HG03039 (cell line): ENCODE results near the gene HSPA6.
"Not testable (repeated sequence)": the region's sequence is repeated elsewhere in the genome, so short reads cannot be mapped to it uniquely, and the experiment has no call there.

ENCODE experiments used
- ATAC-seq: cut with Tn5 transposase; IDR thresholded peaks from one replicate; pipeline ENCODE4 v1.9.1; 2021; ENCODE audit warnings: mild to moderate bottlenecking, moderate library complexity; ENCODE audit not compliant: unreplicated experiment

Gene HSPA6

DNA sequence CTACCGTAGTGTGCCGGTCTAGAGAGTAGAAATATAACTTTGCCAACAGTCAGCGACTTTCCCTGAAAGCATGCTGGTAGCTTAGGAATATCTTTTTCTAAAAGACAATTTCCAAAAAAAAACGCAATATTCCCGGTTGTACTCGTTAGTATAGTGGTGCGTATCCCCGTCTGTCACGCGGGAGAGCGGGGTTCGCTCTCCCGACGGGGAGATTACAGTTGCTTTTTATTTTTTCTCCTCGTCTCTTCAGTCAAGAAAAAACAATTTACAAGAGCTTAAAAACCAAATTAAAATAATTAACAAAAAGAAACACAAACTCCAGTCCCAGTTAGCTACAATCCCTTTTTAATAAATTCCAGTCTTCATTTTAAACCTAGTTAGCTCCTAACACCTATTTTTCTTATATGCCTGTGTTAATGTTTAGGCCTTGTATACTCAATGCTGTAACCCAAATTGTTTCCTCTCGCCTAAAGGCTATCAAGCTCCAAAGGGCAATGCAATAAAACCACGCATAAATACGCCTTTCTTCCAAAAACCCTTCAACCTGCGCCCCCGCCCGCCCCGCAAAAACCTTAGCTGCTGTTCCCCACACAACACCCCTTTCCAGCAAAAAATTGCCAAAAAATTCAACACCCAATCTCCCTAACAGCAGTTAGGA, 7.8 kb downstream of the HSPA6 start:
- no peak for ATAC-seq

GRCh38 chr1:161532644-161533567, 8.6 kb downstream of the HSPA6 start:
- not testable (repeated sequence) for ATAC-seq

DNA sequence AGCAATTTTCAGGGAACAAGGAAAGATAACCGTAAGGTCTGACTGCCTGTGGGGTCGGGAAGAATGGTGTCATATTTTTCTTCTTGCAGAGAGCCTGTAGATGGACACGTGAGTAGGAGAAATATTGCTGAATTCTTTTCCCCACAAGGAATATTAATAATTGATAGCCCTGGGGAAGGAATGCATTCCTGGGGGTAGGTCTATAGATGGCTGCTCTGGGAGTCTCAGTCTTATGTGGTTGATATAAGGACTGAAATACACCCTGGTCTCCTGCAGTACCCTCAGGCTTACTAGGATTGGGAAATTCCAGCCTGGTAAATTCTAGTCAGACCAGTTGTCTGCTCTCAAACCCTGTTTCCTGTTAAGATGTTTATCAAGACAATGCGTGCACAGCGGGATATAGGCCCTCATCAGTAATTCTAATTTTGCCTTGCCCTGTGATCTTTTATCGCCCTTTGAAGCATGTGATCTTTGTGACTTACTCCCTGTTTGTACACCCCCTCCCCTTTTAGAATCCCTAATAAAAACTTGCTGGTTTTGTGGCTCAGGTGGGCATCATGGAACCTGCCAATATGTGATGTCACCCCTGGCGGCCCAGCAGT, 12.8 kb downstream of the HSPA6 start:
- not testable (repeated sequence) for ATAC-seq

DNA sequence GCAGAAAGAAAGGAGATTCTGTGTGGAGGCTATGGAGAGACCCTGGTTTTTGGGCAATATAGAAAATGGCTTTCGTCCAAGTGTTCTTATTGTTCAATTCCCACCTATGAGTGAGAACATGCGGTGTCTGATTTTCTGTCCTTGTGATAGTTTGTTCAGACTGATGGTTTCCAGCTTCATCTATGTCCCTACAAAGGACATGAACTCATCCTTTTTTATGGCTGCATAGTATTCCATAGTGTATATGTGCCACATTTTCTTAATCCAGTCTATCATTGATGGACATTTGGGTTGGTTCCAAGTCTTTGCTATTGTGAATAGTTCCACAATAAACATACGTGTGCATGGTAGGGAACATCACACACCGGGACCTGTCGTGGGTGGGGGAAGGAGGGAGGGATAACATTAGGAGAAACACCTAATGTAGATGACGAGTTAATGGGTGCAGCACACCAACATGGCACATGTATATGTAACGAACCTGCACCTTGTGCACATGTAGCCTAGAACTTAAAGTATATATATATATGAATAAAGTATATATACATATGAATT, 14.7 kb downstream of the HSPA6 start:
- ATAC-seq: not testable (repeated sequence)

DNA sequence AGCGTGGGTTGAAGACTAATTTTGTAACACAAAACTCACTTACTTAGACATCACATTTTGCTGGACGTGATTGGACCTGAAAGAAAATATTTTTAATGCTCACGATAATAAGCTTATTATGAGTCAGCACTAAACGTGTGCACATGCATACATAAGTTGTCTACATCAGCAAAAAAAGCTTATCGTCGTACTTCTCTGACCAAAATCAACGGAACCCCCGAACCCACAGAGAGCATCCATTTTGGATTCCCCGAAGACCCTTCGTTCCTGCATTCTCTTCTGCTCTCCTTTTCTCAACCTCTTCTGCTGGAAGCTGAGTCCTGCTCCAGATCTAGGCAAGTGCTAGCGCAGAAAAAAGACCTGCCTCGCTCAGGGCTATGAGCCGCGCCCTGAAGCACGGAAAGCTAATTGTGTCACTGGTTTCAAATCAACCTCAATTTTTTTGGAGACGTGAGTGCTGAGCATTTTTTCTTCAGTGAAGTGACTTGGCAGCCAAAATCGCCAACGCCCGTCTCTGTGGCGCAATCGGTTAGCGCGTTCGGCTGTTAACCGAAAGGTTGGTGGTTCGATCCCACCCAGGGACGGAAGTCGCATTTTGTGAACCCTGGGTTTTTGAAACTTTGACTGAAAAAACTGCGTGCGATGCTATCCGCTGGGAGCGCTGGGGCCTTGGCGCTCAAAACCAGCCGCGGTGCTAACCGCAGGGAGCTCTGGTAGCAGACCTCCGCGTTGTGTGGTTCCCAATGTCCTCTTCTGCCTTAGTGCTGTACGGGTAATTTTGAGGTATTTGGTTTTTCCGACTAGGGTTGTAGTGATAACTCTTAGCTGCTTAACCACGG, 15.6 kb downstream of the HSPA6 start:
- peak; percentile 63 for ATAC-seq

DNA sequence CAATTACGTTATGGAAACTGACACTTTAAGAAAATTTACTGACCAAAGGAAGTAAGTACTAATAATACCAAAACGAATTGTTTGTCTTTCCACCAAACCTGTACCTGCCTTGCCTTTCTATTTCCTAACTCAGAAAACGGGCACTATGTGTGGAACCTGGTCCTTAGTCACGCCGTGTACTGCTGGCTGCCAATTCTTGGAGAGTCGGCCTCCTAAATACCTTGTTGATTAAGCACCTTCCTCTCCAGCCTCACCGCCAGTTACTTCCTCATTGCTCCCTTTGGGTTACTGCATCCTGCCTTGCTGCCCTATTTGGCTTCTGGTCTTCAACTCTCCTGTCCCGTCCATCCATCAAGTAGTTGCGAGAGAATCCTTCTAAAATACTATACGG, 16.2 kb downstream of the HSPA6 start:
- not testable (repeated sequence) for ATAC-seq

- peak; percentile 34 for ATAC-seq
Observed at GRCh38 chr1:161542091-161542559, 17.8 kb downstream of the HSPA6 start.

DNA sequence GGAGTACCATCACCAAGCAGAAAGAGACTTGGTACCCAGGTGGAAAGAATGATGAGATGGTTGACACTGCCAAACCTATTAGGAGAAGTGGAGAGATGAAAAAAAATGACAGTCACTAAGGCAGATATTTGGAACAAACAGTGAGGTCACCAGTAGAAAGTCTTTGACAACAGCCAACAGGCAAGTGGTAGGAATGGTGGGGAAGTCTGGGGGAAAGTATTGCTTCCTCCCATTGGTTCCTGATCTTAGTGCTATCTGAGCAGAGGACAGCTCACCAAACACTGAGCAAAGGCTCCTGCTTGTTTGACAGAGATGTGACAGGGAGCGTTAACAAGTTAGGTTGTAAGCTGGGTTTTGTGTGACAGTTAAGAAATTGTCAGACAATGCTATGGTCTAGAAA, 18.8 kb downstream of the HSPA6 start:
- ATAC-seq: not testable (repeated sequence)

DNA sequence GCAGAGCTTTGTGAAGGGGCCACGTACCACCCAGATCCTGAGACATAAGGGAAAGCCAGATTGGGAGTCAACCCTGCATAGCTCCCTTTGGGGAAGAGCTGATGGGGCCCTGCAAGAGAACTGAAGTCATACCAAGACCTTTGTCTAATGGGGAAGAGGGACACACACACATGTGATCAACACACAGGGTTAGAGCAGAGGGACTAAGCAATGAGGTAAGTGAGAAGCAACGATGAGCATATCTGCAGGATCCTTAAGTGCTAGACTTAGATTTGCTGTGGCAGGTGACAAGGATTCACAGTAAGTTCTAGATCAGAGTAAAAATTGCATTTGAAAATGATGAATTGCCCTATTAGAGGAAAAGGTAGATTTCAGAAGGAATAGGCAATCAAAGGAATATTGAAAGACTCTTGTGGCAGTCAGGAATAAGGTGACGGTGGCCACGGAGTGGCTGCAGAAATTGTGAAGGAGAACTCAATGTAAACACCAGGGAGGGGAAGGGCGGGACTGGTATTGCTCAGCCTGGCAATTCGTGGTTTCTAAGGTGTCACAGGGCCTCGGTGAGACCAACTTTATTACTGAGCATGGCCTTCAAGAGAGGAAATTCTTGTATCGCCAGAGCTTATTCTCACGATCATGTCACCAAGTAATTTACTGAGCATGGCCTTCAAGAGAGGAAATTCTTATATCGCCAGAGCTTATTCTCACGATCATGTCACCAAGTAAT, 20.8 kb downstream of the HSPA6 start:
- ATAC-seq: not testable (repeated sequence)

- not testable (repeated sequence) for ATAC-seq
Observed at GRCh38 chr1:161547995-161548741, 23.8 kb downstream of the HSPA6 start.

GRCh38 chr1:161548749-161549406, 24.5 kb downstream of the HSPA6 start:
- ATAC-seq: not testable (repeated sequence)

GRCh38 chr1:161549652-161550051, 25.3 kb downstream of the HSPA6 start, which contains the start of gene FCGR3A:
Gene FCGR3A (minus strand): TSS chr1:161549818. CDS start chr1:161549736, 82 bp downstream.
- no peak for ATAC-seq

DNA sequence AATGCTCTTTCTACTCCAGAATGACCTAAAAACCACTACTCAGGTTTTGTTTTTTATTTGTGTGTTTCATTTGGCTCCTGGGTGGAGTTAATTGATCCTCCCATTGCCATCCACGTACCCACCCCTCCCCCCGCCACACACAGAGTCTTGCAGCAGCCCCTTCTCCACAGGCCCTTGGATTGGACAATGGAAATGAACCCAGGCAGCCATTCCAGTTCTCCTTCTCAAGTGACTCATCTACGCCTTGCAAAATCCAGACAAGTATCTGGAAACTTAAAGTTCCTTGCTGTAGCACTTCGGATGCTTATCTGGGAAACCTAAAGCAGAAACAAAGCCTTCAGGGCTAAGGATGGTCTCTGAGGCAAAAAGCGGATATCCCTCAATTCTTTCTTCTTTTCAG, 26.6 kb downstream of the HSPA6 start:
- ATAC-seq: not testable (repeated sequence)

- ATAC-seq: not testable (repeated sequence)
Observed at GRCh38 chr1:161553631-161554030, 29.3 kb downstream of the HSPA6 start.

DNA sequence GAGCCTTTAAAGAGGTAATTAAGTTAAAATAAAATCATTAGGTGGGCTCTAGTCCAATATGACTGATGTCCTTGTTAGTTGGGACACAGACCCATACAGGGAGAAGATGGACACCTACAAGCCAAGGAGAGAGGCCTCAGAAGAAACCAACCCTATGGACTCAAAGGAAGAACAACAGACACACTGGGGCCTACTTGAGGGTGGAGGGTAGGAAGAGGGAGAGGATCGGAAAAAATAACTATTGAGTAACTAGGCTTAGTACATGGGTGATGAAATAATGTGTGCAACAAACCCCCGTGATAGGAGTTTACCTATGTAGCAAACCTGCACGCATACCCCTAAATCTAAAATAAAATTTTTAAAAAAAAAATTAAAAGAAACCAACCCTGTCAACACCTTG, 30.0 kb downstream of the HSPA6 start:
- not testable (repeated sequence) for ATAC-seq

DNA sequence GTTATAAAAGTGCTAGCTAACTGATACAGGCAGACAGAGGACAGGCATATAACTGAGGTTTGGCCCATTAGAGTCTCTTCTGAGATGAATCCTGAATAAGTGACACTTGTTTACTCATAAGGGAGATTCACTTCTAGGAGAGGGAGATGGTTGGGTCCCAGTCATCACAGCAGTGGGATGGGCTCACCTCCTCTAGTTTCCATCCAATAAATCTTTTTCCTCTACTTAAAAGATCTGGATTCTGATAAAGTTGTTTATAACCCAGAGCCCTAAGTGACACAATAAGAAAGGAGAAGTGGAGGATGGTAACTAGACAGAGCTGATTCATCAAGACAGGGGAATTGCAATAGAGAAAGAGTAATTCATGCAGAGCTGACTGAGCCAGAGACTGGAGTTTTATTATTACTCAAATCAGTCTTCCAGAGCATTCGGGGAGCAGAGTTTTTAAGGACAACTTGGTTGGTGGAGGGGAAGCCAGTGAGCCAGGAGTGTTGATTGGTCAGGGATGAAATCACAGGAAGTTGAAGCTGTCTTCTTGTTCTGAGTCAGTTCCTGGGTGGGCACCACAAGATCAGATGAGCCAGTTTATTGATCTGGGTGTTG, 30.6 kb downstream of the HSPA6 start:
- ATAC-seq: not testable (repeated sequence)

DNA sequence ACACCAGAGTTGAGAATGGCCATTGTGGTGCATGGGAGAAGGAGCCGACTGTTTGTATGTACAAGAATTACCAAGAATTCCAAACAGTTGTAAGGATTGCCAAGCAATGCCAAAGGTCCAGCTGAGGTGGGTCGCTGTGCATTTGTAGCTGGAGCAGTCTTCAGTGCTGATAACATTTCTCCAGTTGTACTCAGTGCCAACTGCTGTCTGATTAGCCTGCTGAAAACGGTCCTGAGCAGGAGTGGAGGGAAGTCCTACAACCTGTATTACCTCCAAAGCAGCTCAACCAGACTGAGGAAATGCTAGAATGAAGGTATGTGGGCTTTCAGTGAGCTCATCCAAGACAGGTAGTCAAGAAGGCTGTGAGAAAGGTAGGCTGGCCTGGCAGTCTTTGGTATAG, 31.8 kb downstream of the HSPA6 start:
- not testable (repeated sequence) for ATAC-seq

DNA sequence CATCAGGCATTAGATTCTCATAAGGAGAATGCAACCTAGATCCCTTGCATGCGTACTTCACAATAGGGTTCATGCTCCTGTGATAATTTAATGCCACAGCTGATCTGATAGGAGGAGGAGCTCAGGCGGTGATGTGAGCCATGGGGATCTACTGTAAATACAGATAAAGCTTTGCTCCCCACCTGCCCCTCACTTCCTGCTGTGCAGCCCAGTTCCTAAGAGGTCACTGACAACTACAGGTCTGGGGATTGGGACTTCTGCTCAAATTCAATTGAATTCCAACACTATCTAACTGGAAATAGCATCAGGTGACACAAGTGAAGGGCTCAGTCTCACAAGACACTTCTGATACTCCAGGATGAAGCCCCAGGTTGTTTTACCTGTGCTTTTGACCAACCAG, 32.6 kb downstream of the HSPA6 start:
- ATAC-seq: not testable (repeated sequence)
